MM.1S (cell line): ENCODE measurements around the gene ATP11B.

Source experiments
- DNase-seq: peaks from one replicate; pipeline ENCODE4 v3.0.0-alpha.2; 2015
- H2AFZ ChIP-seq: fragments of 300-600 bp; sonication (generic); 2 replicates; pipeline ENCODE4 v1.6.0; 2016; ENCODE audit warnings: antibody characterized with exemption, low read length
- H3F3A ChIP-seq: fragments of 300-600 bp; sonication (generic); 2 replicates; pipeline ENCODE4 v1.6.1; 2016; ENCODE audit warnings: mild to moderate bottlenecking, antibody characterized with exemption, low read length, moderate library complexity, mixed read lengths; ENCODE audit not compliant: insufficient read depth
- H3K27ac ChIP-seq: fragments of 300-600 bp; sonication (generic); 2 replicates; pipeline ENCODE4 v1.5.1; 2016; ENCODE audit warnings: mild to moderate bottlenecking, low read length
- H3K27me3 ChIP-seq: fragments of 300-600 bp; sonication (generic); replicated peaks from 2 replicates; pipeline ENCODE4 v1.6.0; 2016; ENCODE audit warnings: low read length; ENCODE audit not compliant: insufficient read depth
- H3K36me3 ChIP-seq: fragments of 300-600 bp; sonication (generic); replicated peaks from 2 replicates; pipeline ENCODE4 v1.6.1; 2016; ENCODE audit warnings: mild to moderate bottlenecking, low read length, mixed read lengths; ENCODE audit not compliant: insufficient read depth
- H3K4me1 ChIP-seq: fragments of 300-600 bp; sonication (generic); 2 replicates; pipeline ENCODE4 v1.6.1; 2016; ENCODE audit warnings: low read length, mixed read lengths
- H3K4me2 ChIP-seq: fragments of 300-600 bp; sonication (generic); 2 replicates; pipeline ENCODE4 v1.6.0; 2016; ENCODE audit warnings: low read depth, low read length
- H3K4me3 ChIP-seq: fragments of 300-600 bp; sonication (generic); 2 replicates; pipeline ENCODE4 v1.5.1; 2016; ENCODE audit warnings: low read length, mixed read lengths
- H3K79me2 ChIP-seq: fragments of 300-600 bp; sonication (generic); 2 replicates; pipeline ENCODE4 v1.6.1; 2016; ENCODE audit warnings: mixed run types, low read length, mixed read lengths
- H3K9ac ChIP-seq: fragments of 300-600 bp; sonication (generic); 2 replicates; pipeline ENCODE4 v1.6.1; 2016; ENCODE audit warnings: low read length, mixed read lengths
- H3K9me2 ChIP-seq: fragments of 300-600 bp; sonication (generic); replicated peaks from 2 replicates; pipeline ENCODE4 v1.6.1; 2016; ENCODE audit warnings: mild to moderate bottlenecking, low read length, mixed read lengths; ENCODE audit not compliant: insufficient read depth
- H3K9me3 ChIP-seq: fragments of 300-600 bp; sonication (generic); replicated peaks from 2 replicates; pipeline ENCODE4 v1.6.1; 2016; ENCODE audit warnings: mild to moderate bottlenecking, low read length, mixed read lengths; ENCODE audit not compliant: insufficient read depth
- H4K20me1 ChIP-seq: fragments of 300-600 bp; sonication (generic); 2 replicates; pipeline ENCODE4 v1.6.1; 2016; ENCODE audit warnings: mild to moderate bottlenecking, low read length, moderate library complexity, mixed read lengths; ENCODE audit not compliant: insufficient read depth
- EZH2 ChIP-seq: fragments of 300-600 bp; sonication (generic); optimal IDR thresholded peaks from 2 replicates; pipeline ENCODE3; 2017; ENCODE audit warnings: low read depth, mild to moderate bottlenecking, antibody characterized with exemption, low read length, mixed read lengths
- EZH2phosphoT487 ChIP-seq: fragments of 300-600 bp; sonication (generic); IDR thresholded peaks from 2 replicates; pipeline ENCODE4 v1.6.1; 2018; ENCODE audit warnings: antibody characterized with exemption, low read length
- TF ChIP-seq, protein P1 (sequence below): fragments of 300-600 bp; sonication (generic); IDR thresholded peaks from 2 replicates; pipeline ENCODE4 v1.5.1; 2016; ENCODE audit warnings: antibody characterized with exemption, low read length, mixed read lengths

Gene ATP11B

DNA sequence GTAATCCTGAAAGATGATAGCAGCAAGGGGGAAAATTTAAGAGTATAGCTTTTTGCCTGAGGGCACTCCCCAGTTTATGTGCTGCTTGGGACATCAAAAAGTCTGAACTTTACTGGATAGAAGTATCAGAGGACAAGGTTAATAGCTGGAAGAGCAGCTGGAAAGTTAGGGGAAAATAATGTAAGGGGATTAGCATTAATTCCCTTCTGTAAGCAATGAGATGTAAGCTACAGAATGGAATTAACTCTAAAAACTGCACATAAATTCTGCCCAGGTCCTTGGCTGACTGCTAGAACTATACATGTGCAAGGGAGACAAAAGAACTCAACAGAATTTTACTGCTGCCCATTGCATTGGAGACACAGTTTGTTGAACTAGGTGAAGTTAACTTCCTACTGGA, 55.6 kb downstream of the ATP11B start:
- peaks cover 23% of the 10 kb centered on the region; the same call in 1 of the 2 replicates for H3K36me3 ChIP-seq
- H3K4me1 ChIP-seq, result no peaks in the 10 kb centered on the region
- H3K79me2 ChIP-seq, result no peaks in the 10 kb centered on the region
- no peak overlapping the region for H3K4me3 ChIP-seq
- no peaks in the 10 kb centered on the region for H4K20me1 ChIP-seq
- no peak overlapping the region for H2AFZ ChIP-seq
- DNase-seq, result no peak
- no peaks in the 10 kb centered on the region for H3F3A ChIP-seq
- H3K9me2 ChIP-seq, result no peaks in the 10 kb centered on the region
- H3K27me3 ChIP-seq, result no peaks in the 10 kb centered on the region
- TF ChIP-seq EZH2phosphoT487 (no peak), EZH2 (no peak)
- TF ChIP-seq, protein P1, sequence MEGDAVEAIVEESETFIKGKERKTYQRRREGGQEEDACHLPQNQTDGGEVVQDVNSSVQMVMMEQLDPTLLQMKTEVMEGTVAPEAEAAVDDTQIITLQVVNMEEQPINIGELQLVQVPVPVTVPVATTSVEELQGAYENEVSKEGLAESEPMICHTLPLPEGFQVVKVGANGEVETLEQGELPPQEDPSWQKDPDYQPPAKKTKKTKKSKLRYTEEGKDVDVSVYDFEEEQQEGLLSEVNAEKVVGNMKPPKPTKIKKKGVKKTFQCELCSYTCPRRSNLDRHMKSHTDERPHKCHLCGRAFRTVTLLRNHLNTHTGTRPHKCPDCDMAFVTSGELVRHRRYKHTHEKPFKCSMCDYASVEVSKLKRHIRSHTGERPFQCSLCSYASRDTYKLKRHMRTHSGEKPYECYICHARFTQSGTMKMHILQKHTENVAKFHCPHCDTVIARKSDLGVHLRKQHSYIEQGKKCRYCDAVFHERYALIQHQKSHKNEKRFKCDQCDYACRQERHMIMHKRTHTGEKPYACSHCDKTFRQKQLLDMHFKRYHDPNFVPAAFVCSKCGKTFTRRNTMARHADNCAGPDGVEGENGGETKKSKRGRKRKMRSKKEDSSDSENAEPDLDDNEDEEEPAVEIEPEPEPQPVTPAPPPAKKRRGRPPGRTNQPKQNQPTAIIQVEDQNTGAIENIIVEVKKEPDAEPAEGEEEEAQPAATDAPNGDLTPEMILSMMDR, result no peak
- H3K9me3 ChIP-seq, result no peaks in the 10 kb centered on the region
- no peak overlapping the region for H3K27ac ChIP-seq
- H3K9ac ChIP-seq, result no peak overlapping the region
- H3K4me2 ChIP-seq, result no peak overlapping the region

GRCh38 chr3:182855076-182855475, 61.8 kb downstream of the ATP11B start:
- Histone ChIP-seq H4K20me1 (no peaks in the 10 kb centered on the region), H2AFZ (no peak overlapping the region), H3K4me2 (no peak overlapping the region), H3K27me3 (no peaks in the 10 kb centered on the region), H3K79me2 (no peaks in the 10 kb centered on the region), H3K9me3 (no peaks in the 10 kb centered on the region), H3K9ac (no peak overlapping the region), H3K9me2 (no peaks in the 10 kb centered on the region), H3K4me1 (no peaks in the 10 kb centered on the region), H3K36me3 (peaks cover 16% of the 10 kb centered on the region), H3F3A (no peaks in the 10 kb centered on the region), H3K27ac (no peak overlapping the region), H3K4me3 (no peak overlapping the region)
- TF ChIP-seq, protein P1, result no peak
- TF ChIP-seq EZH2phosphoT487 (no peak), EZH2 (no peak)
- no peak for DNase-seq

- Histone ChIP-seq H3K4me3 (no peak overlapping the region), H3K27ac (no peak overlapping the region), H3K36me3 (peaks cover 16% of the 10 kb centered on the region), H3K4me2 (no peak overlapping the region), H3F3A (no peaks in the 10 kb centered on the region), H3K4me1 (peaks cover 6% of the 10 kb centered on the region; the same call in 1 of the 2 replicates), H3K9me2 (no peaks in the 10 kb centered on the region), H3K9ac (no peak overlapping the region), H4K20me1 (no peaks in the 10 kb centered on the region), H3K79me2 (no peaks in the 10 kb centered on the region; the same call in 1 of the 2 replicates), H3K9me3 (no peaks in the 10 kb centered on the region), H2AFZ (no peak overlapping the region), H3K27me3 (no peaks in the 10 kb centered on the region)
- TF ChIP-seq EZH2, result no peak
- TF ChIP-seq, protein P1, result no peak
- no peak for TF ChIP-seq EZH2phosphoT487
- DNase-seq, result no peak
These were observed 68.0 kb downstream of the ATP11B start for GRCh38 chr3:182861348-182861747.
